Right renal pelvis (tissue), 4 donors: ENCODE results near the gene MYOF. TPM values are rescaled to one million over a fixed set of nuclear protein-coding genes. Genes with fewer than 3 reads are reported as not detected.

Experiments
- DNase-seq, 4 donors: peaks; one replicate each; pipeline ENCODE4 v3.0.0-alpha.2; 2013; ENCODE audit warnings: low read depth in 4 of 4, low spot score in 3 of 4, missing footprints in 1 of 4
- polyA plus RNA-seq, 4 donors: library from polyadenylated mRNA; unstranded; fragments of 120-200 nt; gene quantifications; one replicate each; pipeline ENCODE4 v1.2.1, GENCODE V29; 2013; ENCODE audit not compliant: insufficient read length in 4 of 4

MYOF gene
- polyA plus RNA-seq, 4 donors: 29.9 to 40.2 (median 32.6) TPM

- no peak for DNase-seq
Measured at GRCh38 chr10:93268021-93268420, 214.1 kb downstream of the MYOF start.

- no peak for DNase-seq
Measured at GRCh38 chr10:93267521-93267920, 214.6 kb downstream of the MYOF start.

DNA sequence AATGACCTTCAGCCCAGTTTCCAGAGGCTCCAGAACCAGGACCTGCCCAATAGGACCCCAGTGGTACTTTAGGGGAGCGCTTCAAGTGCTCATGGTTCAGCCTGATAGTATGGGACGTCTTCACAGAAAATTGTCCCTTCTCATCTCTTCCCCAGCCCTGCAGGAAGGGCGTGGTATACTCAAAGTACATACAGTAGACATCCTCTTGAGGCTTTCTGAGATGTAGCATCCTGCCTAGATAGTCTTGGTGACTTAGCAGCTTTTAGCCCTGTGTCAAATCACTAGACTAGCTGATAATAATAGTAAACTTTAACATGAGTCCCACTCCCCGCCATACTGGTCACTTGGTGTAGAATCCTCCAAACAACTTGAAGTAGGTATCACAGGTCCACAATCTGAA lies 215.3 kb downstream of the MYOF start:
- no peak for DNase-seq

GRCh38 chr10:93261961-93262610 lies 220.0 kb downstream of the MYOF start:
- DNase-seq: no peak

- DNase-seq: no peak
Measured at GRCh38 chr10:93261089-93261488, 221.0 kb downstream of the MYOF start.

GRCh38 chr10:93259126-93259525 lies 223.0 kb downstream of the MYOF start:
- DNase-seq: no peak

Other genes starting within 250 kb of the MYOF start
- 10 to 100 TPM; 13.2 to 17.0 (median 15.6) TPM for gene CEP55, start 14.3 kb upstream of the MYOF start, polyA plus RNA-seq
- gene FFAR4, start 84.3 kb upstream of the MYOF start, polyA plus RNA-seq: under 1 TPM in 1 of 4 donors, not detected in 3; 0.01 TPM
- gene RBP4, start 118.9 kb upstream of the MYOF start, polyA plus RNA-seq: 1 to 10 TPM in 1 of 4 donors, under 1 TPM in 3; 0.32 to 1.3 (median 0.46) TPM
- gene PDE6C, start 130.2 kb upstream of the MYOF start, polyA plus RNA-seq: under 1 TPM; 0.33 to 0.69 (median 0.48) TPM
- 10 to 100 TPM; 27.1 to 39.3 (median 32.3) TPM for gene FRA10AC1, start 220.3 kb upstream of the MYOF start, polyA plus RNA-seq